NCI-H1694 treated with DMSO at 0.1 percent for 48 hours (cell line): ENCODE data around the gene CIBAR2.

Experiments used
- DNase-seq: peaks from one replicate; lab custom pipeline; 2025; lab: John Stamatoyannopoulos, UW

Gene CIBAR2

GRCh38 chr16:85112364-85112763 is at the start of gene CIBAR2:
TSS of gene CIBAR2 (minus strand) at chr16:85112472. CDS start at chr16:85112352, 120 bp downstream.
- DNase-seq: no peak

- no peak for DNase-seq
Measured at GRCh38 chr16:85159179-85159980, 47.1 kb upstream of the CIBAR2 start.

GRCh38 chr16:85158743-85159178 is 46.5 kb upstream of the CIBAR2 start:
- DNase-seq: no peak

GRCh38 chr16:85157813-85158742 is 45.8 kb upstream of the CIBAR2 start:
- DNase-seq: peak; percentile 34

- DNase-seq: no peak
Measured at GRCh38 chr16:85157372-85157771, 45.1 kb upstream of the CIBAR2 start.

- no peak for DNase-seq
Measured at GRCh38 chr16:85156869-85157268, 44.6 kb upstream of the CIBAR2 start.

DNA sequence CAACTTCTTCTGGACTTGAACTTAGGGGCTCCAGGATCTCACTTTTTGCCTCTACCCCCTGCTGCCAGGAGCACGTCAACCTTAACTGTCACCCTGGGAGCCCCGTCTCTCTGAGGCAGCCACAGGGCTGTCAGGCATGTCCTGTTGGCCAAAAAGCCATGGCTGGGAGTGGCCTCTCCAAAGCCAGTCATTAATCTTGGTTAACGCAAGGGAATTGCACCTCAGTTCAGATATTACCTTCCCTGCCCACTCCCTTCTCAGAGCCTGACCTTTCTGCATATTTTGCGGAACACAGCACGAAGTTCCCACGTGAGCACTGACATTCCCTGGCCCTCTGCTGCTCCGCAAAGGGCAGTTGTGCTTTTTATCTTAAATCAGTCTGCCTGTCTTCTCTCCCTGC is 44.2 kb upstream of the CIBAR2 start:
- DNase-seq: no peak

GRCh38 chr16:85153656-85154091 is 41.4 kb upstream of the CIBAR2 start:
- peak; percentile 36 for DNase-seq

DNA sequence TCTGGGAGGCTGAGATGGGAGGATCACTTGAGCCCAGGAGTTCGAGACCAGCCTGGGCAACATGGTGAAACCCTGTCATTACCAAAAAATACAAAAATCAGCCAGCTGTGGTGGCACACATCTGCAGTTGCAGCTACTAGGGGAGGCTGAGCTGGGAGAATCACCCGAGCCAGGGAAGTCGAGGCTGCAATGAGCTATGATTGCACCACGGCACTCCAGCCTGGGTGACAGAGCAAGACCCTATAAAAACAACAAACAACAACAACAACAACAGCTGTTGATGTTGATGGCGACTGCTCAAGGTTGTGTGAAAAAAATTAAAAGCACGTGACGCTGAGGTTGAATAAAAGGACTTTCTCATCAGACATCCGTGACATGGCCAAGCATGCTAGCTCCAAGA is 40.8 kb upstream of the CIBAR2 start:
- peak; percentile 35 for DNase-seq

GRCh38 chr16:85152414-85153030 is 40.2 kb upstream of the CIBAR2 start:
- DNase-seq: peak; percentile 60

GRCh38 chr16:85151603-85152413 is 39.5 kb upstream of the CIBAR2 start:
- DNase-seq: peak; percentile 83

- DNase-seq: no peak
Measured at GRCh38 chr16:85151079-85151602, 38.9 kb upstream of the CIBAR2 start.

GRCh38 chr16:85150331-85150940 is 38.2 kb upstream of the CIBAR2 start:
- no peak for DNase-seq

DNA sequence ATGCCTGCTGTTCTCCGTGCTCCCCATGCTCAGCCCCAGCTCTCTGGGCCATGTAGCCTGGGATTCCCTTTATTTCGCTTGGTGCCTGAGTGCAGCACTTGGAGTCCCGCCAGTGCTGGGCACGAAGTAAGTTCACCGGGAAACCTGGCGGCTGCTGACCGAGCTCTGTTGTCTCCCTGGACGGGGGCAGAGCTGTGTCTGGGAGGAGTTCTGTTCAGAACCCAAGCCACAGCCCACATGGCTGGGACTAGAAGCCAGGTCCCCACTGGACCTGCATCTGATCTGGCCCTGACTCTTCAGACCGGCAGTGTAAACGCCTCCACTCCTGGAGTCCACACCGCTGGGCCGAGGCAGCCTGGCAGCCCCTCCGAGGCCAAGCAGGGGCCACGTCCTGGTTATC is 37.5 kb upstream of the CIBAR2 start:
- DNase-seq: no peak

DNA sequence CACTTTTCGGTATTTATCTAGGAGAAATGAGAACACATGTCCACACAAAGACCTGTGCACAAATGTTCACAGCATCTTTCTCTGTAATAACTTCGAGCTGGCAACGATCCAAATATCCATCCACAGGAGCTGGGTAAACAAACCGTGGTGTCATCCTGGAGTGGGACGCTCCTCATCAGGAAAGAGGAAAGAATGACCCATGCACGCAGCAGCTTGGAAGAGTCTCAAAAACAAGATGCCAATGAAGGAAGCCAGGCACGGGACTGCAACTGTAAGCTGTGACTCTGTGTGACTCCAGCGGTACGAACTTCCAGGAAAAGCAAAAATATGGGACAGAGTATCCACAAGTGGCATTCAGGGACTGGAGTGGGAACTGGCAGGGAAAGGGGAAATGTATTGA is 36.7 kb upstream of the CIBAR2 start:
- no peak for DNase-seq

- DNase-seq: no peak
Measured at GRCh38 chr16:85146922-85147651, 34.8 kb upstream of the CIBAR2 start.

DNA sequence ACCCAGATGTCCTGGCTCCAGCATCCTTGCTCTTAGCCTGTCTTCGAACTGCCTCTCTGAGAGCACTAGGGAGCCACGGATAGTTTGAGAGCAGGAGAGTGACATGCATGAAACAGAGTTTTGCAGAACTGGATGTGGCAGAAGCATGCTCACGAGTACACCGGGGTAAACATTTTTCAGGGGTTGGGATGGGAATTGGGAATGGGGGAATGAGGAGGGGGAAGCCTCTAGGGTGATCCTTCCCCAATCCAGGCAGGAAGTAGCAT is 34.2 kb upstream of the CIBAR2 start:
- no peak for DNase-seq

- no peak for DNase-seq
Measured at GRCh38 chr16:85145734-85146531, 33.7 kb upstream of the CIBAR2 start.

GRCh38 chr16:85145188-85145587 is 32.9 kb upstream of the CIBAR2 start:
- DNase-seq: no peak
